Left hindlimb (tissue), 1 donor: ENCODE measurements around the gene ZNF330.
A peak's percentile ranks its signal among the peaks of the same experiment; 100 is the strongest.
"Not testable (repeated sequence)": the region's sequence is repeated elsewhere in the genome, so short reads cannot be mapped to it uniquely, and the experiment has no call there.

ENCODE experiments used
- DNase-seq: peaks from one replicate; pipeline ENCODE4 v3.0.0-alpha.2; 2018

The ZNF330 gene

GRCh38 chr4:141220691-141221659 lies at the start of gene ZNF330:
Gene ZNF330, plus strand, starts transcription at chr4:141220895. Its CDS starts 1,477 bp downstream, at chr4:141222372.
- peak; percentile 93 for DNase-seq

GRCh38 chr4:141174457-141174856 lies 46.2 kb upstream of the ZNF330 start:
- DNase-seq = no peak

GRCh38 chr4:141177171-141177570 lies 43.5 kb upstream of the ZNF330 start:
- DNase-seq = no peak

- DNase-seq = no peak
Measured at GRCh38 chr4:141179474-141180373, 41.0 kb upstream of the ZNF330 start.

- DNase-seq = no peak
Measured at GRCh38 chr4:141180991-141181761, 39.5 kb upstream of the ZNF330 start.

- DNase-seq = not testable (repeated sequence)
Measured at GRCh38 chr4:141183491-141183890, 37.2 kb upstream of the ZNF330 start.

GRCh38 chr4:141192564-141192963 lies 28.1 kb upstream of the ZNF330 start:
- DNase-seq = no peak

- no peak for DNase-seq
Measured at GRCh38 chr4:141193516-141194034, 27.1 kb upstream of the ZNF330 start.

GRCh38 chr4:141195095-141195707 lies 25.5 kb upstream of the ZNF330 start:
- DNase-seq = no peak

GRCh38 chr4:141196227-141196933 lies 24.3 kb upstream of the ZNF330 start:
- DNase-seq = no peak

- DNase-seq = no peak
Measured at GRCh38 chr4:141207961-141208360, 12.7 kb upstream of the ZNF330 start.

- DNase-seq = no peak
Measured at GRCh38 chr4:141210168-141210567, 10.5 kb upstream of the ZNF330 start.

- DNase-seq = no peak
Measured at GRCh38 chr4:141213550-141213991, 7.1 kb upstream of the ZNF330 start.

- DNase-seq = no peak
Measured at GRCh38 chr4:141215030-141215429, 5.7 kb upstream of the ZNF330 start.

GRCh38 chr4:141216002-141216761 lies 4.5 kb upstream of the ZNF330 start:
- DNase-seq = no peak

GRCh38 chr4:141220271-141220670 lies 424 bp upstream of the ZNF330 start:
- DNase-seq = no peak

- DNase-seq = no peak
Measured at GRCh38 chr4:141223418-141223817, 2.7 kb downstream of the ZNF330 start.

- not testable (repeated sequence) for DNase-seq
Measured at GRCh38 chr4:141227280-141227679, 6.6 kb downstream of the ZNF330 start.

GRCh38 chr4:141229408-141230101 lies 8.9 kb downstream of the ZNF330 start:
- DNase-seq = no peak

- DNase-seq = no peak
Measured at GRCh38 chr4:141233673-141234072, 13.0 kb downstream of the ZNF330 start.
